Body of pancreas (tissue), 4 donors: ENCODE data around the gene FASTK. TPM values are rescaled to one million over a fixed set of nuclear protein-coding genes. Genes with fewer than 3 reads are reported as not detected.

Experiments
- ATAC-seq: fragments of 150-250 bp; one replicate; pipeline ENCODE4 v1.9.1; 2016
- DNase-seq, 4 donors: peaks; one replicate each; pipeline ENCODE4 v3.0.0-alpha.2; 2019
- H3K27ac ChIP-seq, 4 donors: fragments of 200-600 bp; sonication (generic); 1 replicate in 3 of 4; 2 replicates in 1 of 4; pipeline versions ENCODE4 v1.5.1 to v1.6.1; 2016 to 2019; ENCODE audit warnings: mild to moderate bottlenecking in 1 of 4, mixed read lengths in 1 of 4, moderate library complexity in 1 of 4
- H3K27me3 ChIP-seq, 2 donors: fragments of 200-600 bp; sonication (generic); one replicate each; pipeline ENCODE4 v1.6.0; 2016; ENCODE audit warnings: mild to moderate bottlenecking in 1 of 2
- H3K36me3 ChIP-seq, 2 donors: fragments of 200-600 bp; sonication (generic); replicated peaks in 1 of 2; 2 replicates each; pipeline ENCODE4 v1.5.1; 2016; ENCODE audit warnings: low read depth in 2 of 2; ENCODE audit not compliant: insufficient read depth in 1 of 2
- H3K4me1 ChIP-seq: fragments of 200-600 bp; sonication (generic); one replicate; pipeline ENCODE4 v1.6.0; 2016
- H3K4me3 ChIP-seq, 2 donors: fragments of 200-600 bp; sonication (generic); 1 replicate in 1 of 2; 2 replicates in 1 of 2; pipeline ENCODE4 v1.5.1; 2016 to 2019
- H3K9me3 ChIP-seq, 3 donors: fragments of 200-600 bp; sonication (generic); 1 replicate in 2 of 3; 2 replicates in 1 of 3; pipeline ENCODE4 v1.5.1; 2016
- CTCF ChIP-seq, 7 experiments: fragments of 450-650 bp in 4 of 7; fragments of 200-600 bp in 3 of 7; sonication (generic) in 3 of 7; IDR thresholded peaks; one replicate each; pipeline ENCODE4 v1.5.1; 2016 to 2019; ENCODE audit warnings: antibody characterized with exemption in 7 of 7
- POLR2A ChIP-seq, 3 donors: fragments of 450-650 bp; IDR thresholded peaks; one replicate each; pipeline ENCODE4 v1.6.1; 2016; ENCODE audit warnings: antibody characterized with exemption in 3 of 3, mild to moderate bottlenecking in 2 of 3
- WGBS, 2 donors: methylation state at CpG; one replicate each; pipeline ENCODE4 v1.1.5; 2017; 5-methylcytosine and 5-hydroxymethylcytosine counted together
- intact Hi-C: fragments of 100-400 bp; cut with DNase I; formaldehyde crosslinking; loops from one replicate; pipeline ENCODE4 v1.15.1; 2023
- total RNA-seq, 2 donors: library from RNA; depleted of rRNA; stranded (reverse); fragments of >200 nt; gene quantifications; one replicate each; pipeline ENCODE4 v1.1.0, GENCODE V29; 2016

FASTK gene
- total RNA-seq, 2 donors from 2014 or later: 60.7 to 201 TPM

- Histone ChIP-seq H3K27ac (no peak overlapping the region), H3K4me3 (no peak overlapping the region), H3K36me3 (peaks cover 21 to 33% of the 10 kb centered on the region in 2 donors), H3K27me3 (no peaks in the 10 kb centered on the region), H3K9me3 (no peaks in the 10 kb centered on the region), H3K4me1 (peaks cover 30% of the 10 kb centered on the region)
- no peak for DNase-seq
- 88 to 92% methylated on average over 6 to 7 of the region's 7 CpGs for WGBS, 2 donors
- TF ChIP-seq CTCF (IDR thresholded peaks at IDR 0.05) (no peak), POLR2A (IDR thresholded peaks at IDR 0.05) (no peak)
- ATAC-seq: no peak
- intact Hi-C loops: no loop called here
Measured at GRCh38 chr7:151075662-151075971, 5.0 kb downstream of the FASTK start.

GRCh38 chr7:151074817-151075661 is 5.6 kb downstream of the FASTK start:
- intact Hi-C loops: no loop called here
- no peak overlapping the region for H3K27ac ChIP-seq
- TF ChIP-seq POLR2A (IDR thresholded peaks at IDR 0.05): no peak
- TF ChIP-seq CTCF (IDR thresholded peaks at IDR 0.05): no peak
- DNase-seq: no peak
- H3K36me3 ChIP-seq: peaks cover 27 to 37% of the 10 kb centered on the region in 2 donors
- H3K9me3 ChIP-seq: no peaks in the 10 kb centered on the region
- H3K27me3 ChIP-seq: no peaks in the 10 kb centered on the region
- no peak overlapping the region for H3K4me3 ChIP-seq
- ATAC-seq: no peak
- 89 to 93% methylated on average over 12 to 26 of the region's 26 CpGs for WGBS, 2 donors
- peaks cover 29% of the 10 kb centered on the region for H3K4me1 ChIP-seq

- no peaks in the 10 kb centered on the region for H3K9me3 ChIP-seq
- H3K4me3 ChIP-seq: no peak overlapping the region
- whole genome bisulfite sequencing, 2 donors: 89 to 100% methylated on average over 1 to 16 of the region's 17 CpGs
- TF ChIP-seq CTCF (IDR thresholded peaks at IDR 0.05) (no peak), POLR2A (IDR thresholded peaks at IDR 0.05) (no peak)
- H3K4me1 ChIP-seq: peaks cover 19% of the 10 kb centered on the region
- no peaks in the 10 kb centered on the region for H3K27me3 ChIP-seq
- no peak for DNase-seq
- intact Hi-C loops: no loop called here
- peaks cover 37 to 44% of the 10 kb centered on the region in 2 donors for H3K36me3 ChIP-seq
- no peak overlapping the region for H3K27ac ChIP-seq
- no peak for ATAC-seq
Measured at GRCh38 chr7:151073990-151074389, 6.6 kb downstream of the FASTK start.

- peaks cover 37 to 56% of the 10 kb centered on the region in 2 donors for H3K36me3 ChIP-seq
- DNase-seq (no peak), ATAC-seq (no peak)
- intact Hi-C loops: no loop called here
- H3K27ac ChIP-seq: no peak overlapping the region
- TF ChIP-seq CTCF (IDR thresholded peaks at IDR 0.05): no peak
- TF ChIP-seq POLR2A (IDR thresholded peaks at IDR 0.05): no peak
- H3K27me3 ChIP-seq: no peaks in the 10 kb centered on the region
- WGBS, 2 donors: 92 to 93% methylated on average over 22 to 25 of the region's 39 CpGs
- no peak overlapping the region for H3K4me3 ChIP-seq
- no peaks in the 10 kb centered on the region for H3K4me1 ChIP-seq
- no peaks in the 10 kb centered on the region for H3K9me3 ChIP-seq
Measured at GRCh38 chr7:151071032-151071866, 9.4 kb downstream of the FASTK start.
